PFSK-1 (cell line): ENCODE results near the gene ANKRD33B.

Experiments
- FOXP2 ChIP-seq: optimal IDR thresholded peaks from 2 replicates; pipeline ENCODE3; 2011; ENCODE audit warnings: borderline replicate concordance, control low read depth, inconsistent platforms; ENCODE audit not compliant: insufficient read depth; ENCODE audit errors: extremely low read length, extremely low read depth
- POLR2AphosphoS5 ChIP-seq: IDR thresholded peaks from 2 replicates; pipeline ENCODE4 v1.6.1; 2012; ENCODE audit warnings: low read depth, mild to moderate bottlenecking, control low read depth, low read length, moderate library complexity
- TF ChIP-seq, protein P1 (sequence below), 2 experiments: IDR thresholded peaks; 2 replicates each; pipeline versions ENCODE4 v1.6.1 to v1.8.0; 2011 to 2012; ENCODE audit warnings: low read depth in 2 of 2, low read length in 2 of 2, control low read depth in 1 of 2, inconsistent platforms in 1 of 2, mild to moderate bottlenecking in 1 of 2, moderate library complexity in 1 of 2; ENCODE audit not compliant: insufficient read depth in 1 of 2

DNA sequence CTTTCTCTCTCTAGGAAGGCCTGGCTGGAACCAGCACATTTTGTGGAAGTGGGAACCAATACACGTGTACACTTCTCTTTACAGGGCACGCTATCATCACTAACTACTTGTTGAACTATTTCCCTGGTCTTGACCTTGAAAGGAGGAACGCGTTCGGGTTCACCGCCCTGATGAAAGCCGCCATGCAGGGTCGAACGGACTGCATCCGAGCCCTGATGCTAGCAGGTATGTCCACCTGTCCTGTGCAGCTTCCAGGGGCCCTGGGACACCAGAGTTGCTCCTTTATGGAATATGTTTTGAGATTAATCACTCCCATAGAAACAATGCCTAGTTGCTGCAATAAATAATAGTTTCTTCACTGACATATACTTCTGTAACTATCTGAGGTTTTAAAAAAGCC lies 74.1 kb downstream of the ANKRD33B start:
- TF ChIP-seq, protein P1, sequence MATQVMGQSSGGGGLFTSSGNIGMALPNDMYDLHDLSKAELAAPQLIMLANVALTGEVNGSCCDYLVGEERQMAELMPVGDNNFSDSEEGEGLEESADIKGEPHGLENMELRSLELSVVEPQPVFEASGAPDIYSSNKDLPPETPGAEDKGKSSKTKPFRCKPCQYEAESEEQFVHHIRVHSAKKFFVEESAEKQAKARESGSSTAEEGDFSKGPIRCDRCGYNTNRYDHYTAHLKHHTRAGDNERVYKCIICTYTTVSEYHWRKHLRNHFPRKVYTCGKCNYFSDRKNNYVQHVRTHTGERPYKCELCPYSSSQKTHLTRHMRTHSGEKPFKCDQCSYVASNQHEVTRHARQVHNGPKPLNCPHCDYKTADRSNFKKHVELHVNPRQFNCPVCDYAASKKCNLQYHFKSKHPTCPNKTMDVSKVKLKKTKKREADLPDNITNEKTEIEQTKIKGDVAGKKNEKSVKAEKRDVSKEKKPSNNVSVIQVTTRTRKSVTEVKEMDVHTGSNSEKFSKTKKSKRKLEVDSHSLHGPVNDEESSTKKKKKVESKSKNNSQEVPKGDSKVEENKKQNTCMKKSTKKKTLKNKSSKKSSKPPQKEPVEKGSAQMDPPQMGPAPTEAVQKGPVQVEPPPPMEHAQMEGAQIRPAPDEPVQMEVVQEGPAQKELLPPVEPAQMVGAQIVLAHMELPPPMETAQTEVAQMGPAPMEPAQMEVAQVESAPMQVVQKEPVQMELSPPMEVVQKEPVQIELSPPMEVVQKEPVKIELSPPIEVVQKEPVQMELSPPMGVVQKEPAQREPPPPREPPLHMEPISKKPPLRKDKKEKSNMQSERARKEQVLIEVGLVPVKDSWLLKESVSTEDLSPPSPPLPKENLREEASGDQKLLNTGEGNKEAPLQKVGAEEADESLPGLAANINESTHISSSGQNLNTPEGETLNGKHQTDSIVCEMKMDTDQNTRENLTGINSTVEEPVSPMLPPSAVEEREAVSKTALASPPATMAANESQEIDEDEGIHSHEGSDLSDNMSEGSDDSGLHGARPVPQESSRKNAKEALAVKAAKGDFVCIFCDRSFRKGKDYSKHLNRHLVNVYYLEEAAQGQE (IDR thresholded peaks at IDR 0.05; ENCODE audit: insufficient read depth in 1 of 2, low read depth in 2 of 2, low read length in 2 of 2), result no peak
- TF ChIP-seq FOXP2, result no peak
- no peak for TF ChIP-seq POLR2AphosphoS5
